K562 (cell line): ENCODE results near the gene BICC1. TPM values are rescaled to one million over a fixed set of nuclear protein-coding genes. Genes with fewer than 3 reads are reported as not detected.

ENCODE experiments used
- ATAC-seq: fragments of 200-7000 bp; cut with Tn5 transposase; 3 replicates; pipeline ENCODE4 v1.9.1; 2020; ENCODE audit warnings: moderate library complexity
- BruUV-seq: library from RNA; stranded (reverse); fragments of 400-500 nt; replicated peaks from 2 replicates; lab custom pipeline; 2021; lab: Mats Ljungman, UMichigan
- CTCF ChIA-PET: fragments of 300-600 bp; formaldehyde crosslinking; extraction: SDS; loops from one replicate; lab custom pipeline; 2021; ENCODE audit warnings: low intra/inter-chr PET ratio; lab: Yijun Ruan, JAX
- POLR2A ChIA-PET: fragments of 300-600, 350-650 bp; sonication (Branson Sonifier 250); formaldehyde crosslinking; extraction: SDS; loops from one replicate; lab custom pipeline; 2021; ENCODE audit warnings: antibody characterized with exemption, inconsistent platforms; lab: Yijun Ruan, JAX
- DNase-seq, 4 experiments: peaks; one replicate each; pipeline versions ENCODE4 v3.0.0 to v3.0.0-alpha.2; 2011 to 2018; ENCODE audit warnings: low spot score in 3 of 4, mixed read lengths in 3 of 4; ENCODE audit errors: extremely low read depth in 1 of 4
- FAIRE-seq: peaks from 2 replicates; lab custom pipeline; 2011; peaks lifted over from hg19 to GRCh38; lab: Jason Lieb, UNC
- H2AFZ ChIP-seq: 2 replicates; pipeline ENCODE4 v1.6.0; 2011; ENCODE audit warnings: low read depth, low read length, control low read depth, inconsistent platforms
- H3K27ac ChIP-seq: fragments of 200-600 bp; 3 replicates; pipeline ENCODE4 v1.8.0; 2011; ENCODE audit warnings: low read depth, mild to moderate bottlenecking, control low read depth, inconsistent platforms, low read length, moderate library complexity, mixed read lengths; ENCODE audit errors: extremely low read depth
- H3K27me3 ChIP-seq, 2 experiments: fragments of 300-600 bp in 1 of 2; 2 replicates in 1 of 2; 3 replicates in 1 of 2; pipeline versions ENCODE4 v1.6.0 to v1.8.0; 2011; ENCODE audit warnings: inconsistent platforms in 2 of 2, low read length in 2 of 2, mild to moderate bottlenecking in 1 of 2, mixed read lengths in 1 of 2, moderate library complexity in 1 of 2; ENCODE audit not compliant: control insufficient read depth in 2 of 2, insufficient read depth in 2 of 2
- H3K36me3 ChIP-seq: fragments of 300-600 bp; 3 replicates; pipeline ENCODE4 v1.8.0; 2011; ENCODE audit warnings: mild to moderate bottlenecking, low read length, inconsistent platforms; ENCODE audit not compliant: control insufficient read depth, insufficient read depth
- H3K4me1 ChIP-seq, 2 experiments: fragments of 200-600 bp in 1 of 2; replicated peaks in 1 of 2; 2 replicates in 1 of 2; 3 replicates in 1 of 2; pipeline versions ENCODE4 v1.5.1 to v1.8.0; 2011; ENCODE audit warnings: inconsistent platforms in 2 of 2, low read length in 2 of 2, mild to moderate bottlenecking in 1 of 2, mixed read lengths in 1 of 2, moderate library complexity in 1 of 2; ENCODE audit not compliant: control insufficient read depth in 2 of 2, insufficient read depth in 2 of 2
- H3K4me2 ChIP-seq: 2 replicates; pipeline ENCODE4 v1.6.1; 2011; ENCODE audit warnings: low read length, control low read depth, inconsistent platforms, mixed read lengths; ENCODE audit not compliant: insufficient read depth
- H3K4me3 ChIP-seq: fragments of 200-600 bp; sonication (generic), shearing (Covaris generic); 2 replicates; pipeline ENCODE4 v1.5.1; 2016; ENCODE audit warnings: control low read depth, inconsistent platforms
- H3K79me2 ChIP-seq: fragments of 200-600 bp; 3 replicates; pipeline ENCODE4 v1.8.0; 2011; ENCODE audit warnings: low read length, inconsistent platforms; ENCODE audit not compliant: control insufficient read depth, insufficient read depth
- H3K9ac ChIP-seq, 2 experiments: 2 replicates each; pipeline versions ENCODE4 v1.6.0 to v1.6.1; 2011; ENCODE audit warnings: low read depth in 2 of 2, low read length in 2 of 2, control low read depth in 1 of 2, inconsistent platforms in 1 of 2, mild to moderate bottlenecking in 1 of 2, mixed read lengths in 1 of 2; ENCODE audit not compliant: insufficient read depth in 1 of 2
- H3K9me1 ChIP-seq: one replicate; pipeline ENCODE4 v1.6.0; 2011; ENCODE audit warnings: inconsistent platforms, mild to moderate bottlenecking, low read length, moderate library complexity; ENCODE audit not compliant: control insufficient read depth, insufficient read depth
- H3K9me3 ChIP-seq: replicated peaks from 2 replicates; pipeline ENCODE4 v1.5.1; 2011; ENCODE audit warnings: low read depth, low read length, inconsistent platforms; ENCODE audit not compliant: control insufficient read depth, insufficient read depth
- H4K20me1 ChIP-seq: replicated peaks from 2 replicates; pipeline ENCODE4 v1.6.1; 2011; ENCODE audit warnings: low read length, inconsistent platforms, mixed read lengths; ENCODE audit not compliant: control insufficient read depth, insufficient read depth
- AFF1 ChIP-seq, 2 experiments: fragments of 450-650 bp; IDR thresholded peaks; 2 replicates each; pipeline ENCODE4 v1.6.1; 2018; ENCODE audit warnings: mild to moderate bottlenecking in 2 of 2, low read depth in 1 of 2; ENCODE audit not compliant: partially characterized antibody in 2 of 2
- BACH1 ChIP-seq: fragments of 200-800 bp; sonication (Bioruptor generic); IDR thresholded peaks from 2 replicates; pipeline ENCODE4 v1.6.1; 2016; ENCODE audit warnings: missing genetic modification characterization, missing compliant biosample characterization
- ETS1 ChIP-seq: conservative IDR thresholded peaks from 2 replicates; pipeline ENCODE4 v1.6.1; 2011; ENCODE audit warnings: low read depth, mild to moderate bottlenecking, low read length; ENCODE audit not compliant: control insufficient read depth
- MAFF ChIP-seq: IDR thresholded peaks from 2 replicates; pipeline ENCODE4 v1.6.1; 2012; ENCODE audit warnings: low read length, improper control_type of control experiment
- NR2C1 ChIP-seq, 2 experiments: fragments of 450-650 bp; IDR thresholded peaks; 2 replicates each; pipeline ENCODE4 v1.6.1; 2017; ENCODE audit warnings: mild to moderate bottlenecking in 2 of 2, antibody characterized with exemption in 1 of 2, inconsistent platforms in 1 of 2, missing compliant biosample characterization in 1 of 2, missing genetic modification characterization in 1 of 2
- POLR2AphosphoS5 ChIP-seq: IDR thresholded peaks from 2 replicates; pipeline ENCODE4 v1.6.1; 2011; ENCODE audit warnings: mild to moderate bottlenecking, low read depth, low read length, moderate library complexity; ENCODE audit not compliant: control insufficient read depth, insufficient read depth
- PYGO2 ChIP-seq: fragments of 450-650 bp; IDR thresholded peaks from 2 replicates; pipeline ENCODE4 v1.6.1; 2016; ENCODE audit warnings: mild to moderate bottlenecking, missing genetic modification characterization, moderate library complexity, missing compliant biosample characterization
- ZNF212 ChIP-seq: fragments of 450-650 bp; formaldehyde crosslinking; IDR thresholded peaks from 2 replicates; pipeline ENCODE4 v1.4.0; 2020; ENCODE audit warnings: mild to moderate bottlenecking
- ZNF76 ChIP-seq: fragments of 250-450 bp; sonication (Bioruptor Pico); IDR thresholded peaks from 2 replicates; pipeline ENCODE4 v1.4.0; 2020; ENCODE audit warnings: mild to moderate bottlenecking, moderate library complexity, borderline replicate concordance
- WGBS: fragments of 100-300 bp; shearing (Covaris generic); methylation state at CpG from one replicate; pipeline ENCODE4 v1.1.6; 2016; ENCODE audit warnings: low coverage, mixed read lengths; ENCODE audit not compliant: insufficient coverage; ENCODE audit errors: missing lambda C conversion rate; 5-methylcytosine and 5-hydroxymethylcytosine counted together
- in situ Hi-C: fragments of 300-500 bp; cut with MboI; formaldehyde crosslinking; loops from 4 replicates; pipeline ENCODE4 v1.15.0; 2018; ENCODE audit warnings: inconsistent platforms, mixed read lengths
- intact Hi-C: fragments of 100-400 bp; cut with micrococcal nuclease; formaldehyde crosslinking; loops from 2 replicates; pipeline ENCODE4 v1.14.2; 2022
- polyA plus RNA-seq, 8 experiments: library from polyadenylated mRNA; depleted of rRNA in 4 of 8; stranded (reverse) in 5 of 8; unstranded in 3 of 8; fragments of >200 nt; fragmentation: Nextera tagmentation in 2 of 8; fragmentation: Illumina TruSeq in 1 of 8; extraction: Ambion mirVana in 2 of 8; extraction: Trizol in 1 of 8; gene quantifications; 2 replicates each; pipeline versions ENCODE4 v1.2.1 to v1.2.3, GENCODE V29; 2011 to 2014; ENCODE audit warnings: inconsistent platforms in 1 of 8, missing spikeins in 1 of 8
- total RNA-seq, 7 experiments: library from RNA; depleted of rRNA in 6 of 7; stranded (reverse); fragments of >200 nt in 6 of 7; fragmentation: Illumina TruSeq in 2 of 7; extraction: Trizol in 2 of 7; gene quantifications; 2 replicates each; pipeline versions ENCODE4 v1.2.1 to v1.2.3, GENCODE V29; 2011 to 2021; ENCODE audit warnings: low replicate concordance in 1 of 7

The BICC1 gene
- total and polyA plus RNA-seq, 9 of the 15 experiments (the other 6 are each of a cell fraction or from before 2014, with no cell fraction given) = not detected

- ATAC-seq (no peak), FAIRE-seq (no peak), DNase-seq (no peak)
- H3K27me3 ChIP-seq = no peaks in the 10 kb centered on the region
- ChIA-PET POLR2A (no interaction called here), CTCF (no interaction called here)
- no peak overlapping the region for H3K27ac ChIP-seq
- H3K9ac ChIP-seq = no peak overlapping the region
- TF ChIP-seq POLR2AphosphoS5 (no peak), ZNF212 (CRISPR knock-in tag) (no peak), ETS1 (no peak), BACH1 (tag) (no peak), PYGO2 (tag) (no peak), NR2C1 (IDR thresholded peaks at IDR 0.05) (no peak), NR2C1 (tag; IDR thresholded peaks at IDR 0.05) (no peak), ZNF76 (CRISPR knock-in tag) (no peak), MAFF (no peak), AFF1 (IDR thresholded peaks at IDR 0.05; ENCODE audit: low read depth in 1 of 2, partially characterized antibody in 2 of 2) (no peak)
- intact Hi-C loops = no loop called here
- H3K4me2 ChIP-seq = no peak overlapping the region
- no peaks in the 10 kb centered on the region for H4K20me1 ChIP-seq
- no peaks in the 10 kb centered on the region for H3K9me1 ChIP-seq
- 1% methylated on average over 4 of the region's 4 CpGs for WGBS
- no peaks in the 10 kb centered on the region for H3K9me3 ChIP-seq
- BruUV-seq = no TSS peak
- in situ Hi-C loops = no loop called here
- no peaks in the 10 kb centered on the region for H3K79me2 ChIP-seq
- H3K4me3 ChIP-seq = no peak overlapping the region
- no peaks in the 10 kb centered on the region for H3K4me1 ChIP-seq
- H2AFZ ChIP-seq = no peak overlapping the region
- H3K36me3 ChIP-seq = no peaks in the 10 kb centered on the region
Measured at GRCh38 chr10:58870070-58870469, 357.4 kb downstream of the BICC1 start.
